ENCODE results near the gene DNAH17. TPM values are rescaled to one million over a fixed set of nuclear protein-coding genes. Genes with fewer than 3 reads are reported as not detected.

The DNAH17 gene
- total and polyA plus RNA-seq, 2 of the 13 experiments (the other 11 are each of a cell fraction or from before 2014, with no cell fraction given): 0.86 to 1.6 TPM

DNA sequence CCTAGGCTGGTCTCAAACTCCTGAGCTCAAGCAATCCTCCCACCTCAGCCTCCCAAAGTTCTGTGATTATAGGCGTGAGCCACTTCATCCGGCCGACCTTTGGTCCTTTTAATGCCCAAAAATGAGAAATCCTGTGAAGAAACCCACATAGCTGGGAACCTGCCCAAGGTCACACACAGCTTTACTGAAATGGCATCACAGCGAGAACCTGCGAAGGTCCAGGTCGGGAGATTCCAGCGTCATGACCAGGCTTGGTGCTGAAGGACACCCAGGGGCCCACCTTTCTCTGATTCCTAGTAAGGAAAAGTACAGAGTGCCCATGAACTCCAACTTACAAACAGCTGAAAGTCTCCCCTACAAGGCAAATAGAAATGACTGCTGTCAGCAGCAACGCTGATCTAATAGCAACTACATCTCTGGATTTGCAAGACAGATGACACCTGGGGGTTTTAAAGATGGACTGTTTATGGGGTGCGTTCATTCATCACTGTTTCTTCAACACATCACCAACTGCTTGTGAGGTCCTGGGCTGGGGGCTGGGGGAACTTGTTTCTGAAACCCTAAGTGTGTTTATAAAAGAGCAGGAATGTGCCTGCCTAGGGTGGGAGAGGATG, 24.5 kb upstream of the DNAH17 start (continued):
- TF ChIP-seq, protein P1, sequence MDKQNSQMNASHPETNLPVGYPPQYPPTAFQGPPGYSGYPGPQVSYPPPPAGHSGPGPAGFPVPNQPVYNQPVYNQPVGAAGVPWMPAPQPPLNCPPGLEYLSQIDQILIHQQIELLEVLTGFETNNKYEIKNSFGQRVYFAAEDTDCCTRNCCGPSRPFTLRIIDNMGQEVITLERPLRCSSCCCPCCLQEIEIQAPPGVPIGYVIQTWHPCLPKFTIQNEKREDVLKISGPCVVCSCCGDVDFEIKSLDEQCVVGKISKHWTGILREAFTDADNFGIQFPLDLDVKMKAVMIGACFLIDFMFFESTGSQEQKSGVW (CRISPR knock-in tag; IDR thresholded peaks at IDR 0.05; ENCODE audit: borderline replicate concordance): no peak
- no peak for TF ChIP-seq ZNF207 (IDR thresholded peaks at IDR 0.05; ENCODE audit: borderline replicate concordance)
- peak; percentile 83 for TF ChIP-seq KDM2A (CRISPR knock-in tag; IDR thresholded peaks at IDR 0.05; ENCODE audit: borderline replicate concordance, low read depth)
- TF ChIP-seq, protein P2, sequence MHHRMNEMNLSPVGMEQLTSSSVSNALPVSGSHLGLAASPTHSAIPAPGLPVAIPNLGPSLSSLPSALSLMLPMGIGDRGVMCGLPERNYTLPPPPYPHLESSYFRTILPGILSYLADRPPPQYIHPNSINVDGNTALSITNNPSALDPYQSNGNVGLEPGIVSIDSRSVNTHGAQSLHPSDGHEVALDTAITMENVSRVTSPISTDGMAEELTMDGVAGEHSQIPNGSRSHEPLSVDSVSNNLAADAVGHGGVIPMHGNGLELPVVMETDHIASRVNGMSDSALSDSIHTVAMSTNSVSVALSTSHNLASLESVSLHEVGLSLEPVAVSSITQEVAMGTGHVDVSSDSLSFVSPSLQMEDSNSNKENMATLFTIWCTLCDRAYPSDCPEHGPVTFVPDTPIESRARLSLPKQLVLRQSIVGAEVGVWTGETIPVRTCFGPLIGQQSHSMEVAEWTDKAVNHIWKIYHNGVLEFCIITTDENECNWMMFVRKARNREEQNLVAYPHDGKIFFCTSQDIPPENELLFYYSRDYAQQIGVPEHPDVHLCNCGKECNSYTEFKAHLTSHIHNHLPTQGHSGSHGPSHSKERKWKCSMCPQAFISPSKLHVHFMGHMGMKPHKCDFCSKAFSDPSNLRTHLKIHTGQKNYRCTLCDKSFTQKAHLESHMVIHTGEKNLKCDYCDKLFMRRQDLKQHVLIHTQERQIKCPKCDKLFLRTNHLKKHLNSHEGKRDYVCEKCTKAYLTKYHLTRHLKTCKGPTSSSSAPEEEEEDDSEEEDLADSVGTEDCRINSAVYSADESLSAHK (CRISPR knock-in tag; IDR thresholded peaks at IDR 0.05; ENCODE audit: borderline replicate concordance): no peak
- TF ChIP-seq SMARCC2 (IDR thresholded peaks at IDR 0.05): no peak
- peak; percentile 84 for TF ChIP-seq ZNF263 (CRISPR knock-in tag; IDR thresholded peaks at IDR 0.05)
- TF ChIP-seq CHCHD3 (CRISPR knock-in tag; IDR thresholded peaks at IDR 0.05): no peak
- TF ChIP-seq ZKSCAN1 (IDR thresholded peaks at IDR 0.05; ENCODE audit: low read length): no peak
- TF ChIP-seq HMGXB3 (CRISPR knock-in tag; IDR thresholded peaks at IDR 0.05; ENCODE audit: borderline replicate concordance): no peak
- peak; percentile 87 for TF ChIP-seq DPF2 (CRISPR knock-in tag; IDR thresholded peaks at IDR 0.05; ENCODE audit: borderline replicate concordance, low read depth)
- TF ChIP-seq USF2 (IDR thresholded peaks at IDR 0.05; ENCODE audit: low read depth, low read length): no peak
- peak; percentile 40; the same call in 1 of the 2 replicates for TF ChIP-seq USF2 (CRISPR knock-in tag; IDR thresholded peaks at IDR 0.05; ENCODE audit: borderline replicate concordance)
- peak; percentile 55; the same call in 1 of the 2 replicates for TF ChIP-seq IRF9 (CRISPR knock-in tag; IDR thresholded peaks at IDR 0.05; ENCODE audit: borderline replicate concordance)
- peak; percentile 27; the same call in 1 of the 2 replicates for TF ChIP-seq NFYC (CRISPR knock-in tag; IDR thresholded peaks at IDR 0.05)
- TF ChIP-seq SMAD1 (CRISPR knock-in tag; IDR thresholded peaks at IDR 0.05; ENCODE audit: borderline replicate concordance, low read depth): no peak
- TF ChIP-seq PLRG1 (conservative IDR thresholded peaks at IDR 0.05): no peak
- peak; percentile 70 for TF ChIP-seq MAFF (IDR thresholded peaks at IDR 0.05; ENCODE audit: low read depth, low read length)
- TF ChIP-seq NFKBIZ (CRISPR knock-in tag; IDR thresholded peaks at IDR 0.05): peak; percentile 91; the same call in 1 of the 2 replicates
- TF ChIP-seq ZNF10 (CRISPR knock-in tag; IDR thresholded peaks at IDR 0.05; ENCODE audit: borderline replicate concordance, low read depth): no peak

Measured in HepG2 (cell line).